Common myeloid progenitor, CD34-positive (primary cell): ENCODE measurements around the gene NDN.
A peak's percentile ranks its signal among the peaks of the same experiment; 100 is the strongest.

ENCODE experiments used
- CTCF ChIA-PET: fragments of 350-600 bp; sonication (Branson Sonifier 250); formaldehyde crosslinking; loops from one replicate; lab custom pipeline; 2021; ENCODE audit warnings: antibody characterized with exemption; lab: Charles Lee
- POLR2A ChIA-PET: fragments of 350-600 bp; sonication (Branson Sonifier 250); formaldehyde crosslinking; loops from one replicate; lab custom pipeline; 2021; ENCODE audit warnings: antibody characterized with exemption; lab: Charles Lee
- DNase-seq, 3 donors: peaks; one replicate each; pipeline versions ENCODE4 v3.0.0 to v3.0.0-alpha.2; 2013
- H3K27ac ChIP-seq, 2 experiments: 1 replicate in 1 of 2; 2 replicates in 1 of 2; pipeline ENCODE4 v1.7.0; 2013; ENCODE audit warnings: inconsistent platforms in 2 of 2, low read length in 2 of 2, mild to moderate bottlenecking in 2 of 2, low read depth in 1 of 2, moderate library complexity in 1 of 2; ENCODE audit not compliant: severe bottlenecking in 2 of 2, insufficient read depth in 1 of 2, poor library complexity in 1 of 2
- H3K27me3 ChIP-seq, 5 experiments: replicated peaks in 2 of 5; 1 replicate in 3 of 5; 2 replicates in 2 of 5; pipeline versions ENCODE4 v1.6.1 to v1.7.0; 2013; ENCODE audit warnings: low read length in 4 of 5, mild to moderate bottlenecking in 2 of 5, moderate library complexity in 2 of 5, inconsistent platforms in 1 of 5; ENCODE audit not compliant: insufficient read depth in 5 of 5, control insufficient read depth in 4 of 5
- H3K36me3 ChIP-seq, 4 experiments: 1 replicate in 2 of 4; 2 replicates in 2 of 4; pipeline versions ENCODE4 v1.6.1 to v1.7.0; 2013; ENCODE audit warnings: low read length in 3 of 4, control low read depth in 1 of 4, mild to moderate bottlenecking in 1 of 4; ENCODE audit not compliant: control insufficient read depth in 4 of 4, insufficient read depth in 4 of 4
- H3K4me1 ChIP-seq, 4 experiments: 1 replicate in 3 of 4; 2 replicates in 1 of 4; pipeline versions ENCODE4 v1.6.1 to v1.7.1; 2013; ENCODE audit warnings: low read length in 3 of 4, mild to moderate bottlenecking in 3 of 4, control low read depth in 1 of 4, inconsistent platforms in 1 of 4, moderate library complexity in 1 of 4; ENCODE audit not compliant: control insufficient read depth in 4 of 4, insufficient read depth in 4 of 4; ENCODE audit errors: control extremely low read depth in 1 of 4
- H3K4me3 ChIP-seq, 7 experiments: 1 replicate in 4 of 7; 2 replicates in 3 of 7; pipeline versions ENCODE4 v1.5.1 to v1.7.0; 2013; ENCODE audit warnings: mild to moderate bottlenecking in 7 of 7, low read length in 6 of 7, moderate library complexity in 6 of 7, inconsistent platforms in 2 of 7, low read depth in 2 of 7, control low read depth in 1 of 7; ENCODE audit not compliant: insufficient read depth in 4 of 7, control insufficient read depth in 1 of 7; ENCODE audit errors: extremely low read depth in 1 of 7
- H3K9me3 ChIP-seq, 5 experiments: 1 replicate in 4 of 5; 2 replicates in 1 of 5; pipeline versions ENCODE4 v1.6.1 to v1.7.1; 2013; ENCODE audit warnings: low read length in 4 of 5, mild to moderate bottlenecking in 2 of 5, inconsistent platforms in 1 of 5, low read depth in 1 of 5, moderate library complexity in 1 of 5; ENCODE audit not compliant: control insufficient read depth in 4 of 5, insufficient read depth in 2 of 5; ENCODE audit errors: control extremely low read depth in 1 of 5
- WGBS: methylation state at CpG from one replicate; pipeline ENCODE4 v1.1.5; 2013; ENCODE audit not compliant: insufficient coverage; 5-methylcytosine and 5-hydroxymethylcytosine counted together

The NDN gene

DNA sequence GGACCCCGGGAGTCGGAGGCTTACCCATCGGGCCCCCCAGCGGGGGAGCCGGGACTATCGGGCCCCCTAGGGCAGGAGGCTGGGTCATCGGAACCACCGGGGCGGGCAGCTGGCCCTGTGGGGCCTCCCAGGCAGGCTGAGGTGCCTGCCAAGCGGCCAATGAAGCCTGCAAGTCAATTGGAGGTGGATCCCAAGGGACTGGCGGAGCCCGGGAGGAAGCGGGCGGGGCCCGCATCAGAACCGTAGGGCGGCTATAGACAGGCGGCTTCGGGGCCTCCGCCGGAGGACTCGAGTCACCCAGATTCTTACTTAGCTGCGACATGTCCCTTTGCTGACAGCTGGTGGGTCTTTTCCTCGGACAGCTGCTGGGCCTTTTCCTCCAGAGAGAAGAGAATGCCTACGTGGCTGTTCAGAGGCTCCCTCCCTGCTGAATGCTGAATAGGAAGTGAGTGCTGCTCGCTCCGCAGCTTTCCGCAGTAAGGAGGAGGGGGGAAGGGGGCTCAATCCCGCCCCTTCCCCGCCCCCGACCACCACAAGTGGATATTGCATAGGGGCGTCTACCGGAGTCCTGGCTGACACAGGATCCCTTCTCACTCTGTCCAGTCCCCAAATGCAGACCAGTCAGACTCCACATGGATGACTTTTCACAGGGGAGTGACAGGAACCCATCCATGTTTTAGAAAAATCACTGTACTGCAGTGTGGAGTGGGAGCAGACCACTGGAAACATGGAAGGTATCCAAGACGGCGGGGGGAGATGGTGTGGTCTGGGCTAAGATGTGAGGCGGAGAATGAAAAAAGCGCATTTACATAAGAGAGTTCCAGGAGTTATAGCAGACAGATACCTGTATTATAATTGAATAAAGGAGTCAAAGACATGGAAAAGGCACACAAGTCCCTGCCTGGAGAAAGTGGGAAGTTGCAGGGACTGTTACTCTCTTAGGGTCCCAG, 39.4 kb downstream of the NDN start, which contains the start of gene MAGEL2:
MAGEL2 (minus strand) TSS at position 447 of the 950 bp plus-strand sequence; CDS start at position 322, 125 bp downstream.
- no peak within 1 kb of the TSS for H3K27ac ChIP-seq
- POLR2A ChIA-PET, result no interaction called here
- peak in 2 of 3 donors; percentile 22 to 38 for DNase-seq
- 49% methylated on average over 27 of the region's 37 CpGs for WGBS
- CTCF ChIA-PET, result no interaction called here
- peaks cover 0 to 6% (median 0%) of the 10 kb centered on the region in 4 experiments for H3K4me1 ChIP-seq
- peak within 1 kb of the TSS in 5 of 7 experiments; percentile 13 to 72 (median 57) for H3K4me3 ChIP-seq
- no peaks in the 10 kb centered on the region for H3K36me3 ChIP-seq
- peaks cover 0 to 33% (median 4%) of the 10 kb centered on the region in 5 experiments for H3K27me3 ChIP-seq
- H3K9me3 ChIP-seq, result no peaks in the 10 kb centered on the region

DNA sequence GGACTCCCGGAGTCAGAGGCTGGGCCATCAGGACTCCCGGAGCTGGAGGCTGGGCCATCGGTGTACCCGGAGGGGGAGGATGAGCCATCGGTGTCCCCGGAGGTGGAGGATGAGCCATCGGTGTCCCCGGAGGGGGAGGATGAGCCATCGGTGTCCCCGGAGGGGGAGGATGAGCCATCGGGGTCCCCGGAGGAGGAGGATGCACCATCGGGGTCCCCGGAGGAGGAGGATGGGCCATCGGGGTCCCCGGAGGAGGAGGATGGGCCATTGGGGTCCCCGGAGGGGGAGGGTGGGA, 40.2 kb downstream of the NDN start:
- Histone ChIP-seq H3K4me3 (no peak overlapping the region), H3K27ac (no peak overlapping the region), H3K4me1 (peaks cover 0 to 6% (median 0%) of the 10 kb centered on the region in 4 experiments), H3K27me3 (peaks cover 0 to 33% (median 4%) of the 10 kb centered on the region in 5 experiments), H3K36me3 (no peaks in the 10 kb centered on the region), H3K9me3 (no peaks in the 10 kb centered on the region)
- ChIA-PET POLR2A (no interaction called here), CTCF (no interaction called here)
- no peak for DNase-seq
- WGBS, result 92% methylated on average over 12 of the region's 17 CpGs

DNA sequence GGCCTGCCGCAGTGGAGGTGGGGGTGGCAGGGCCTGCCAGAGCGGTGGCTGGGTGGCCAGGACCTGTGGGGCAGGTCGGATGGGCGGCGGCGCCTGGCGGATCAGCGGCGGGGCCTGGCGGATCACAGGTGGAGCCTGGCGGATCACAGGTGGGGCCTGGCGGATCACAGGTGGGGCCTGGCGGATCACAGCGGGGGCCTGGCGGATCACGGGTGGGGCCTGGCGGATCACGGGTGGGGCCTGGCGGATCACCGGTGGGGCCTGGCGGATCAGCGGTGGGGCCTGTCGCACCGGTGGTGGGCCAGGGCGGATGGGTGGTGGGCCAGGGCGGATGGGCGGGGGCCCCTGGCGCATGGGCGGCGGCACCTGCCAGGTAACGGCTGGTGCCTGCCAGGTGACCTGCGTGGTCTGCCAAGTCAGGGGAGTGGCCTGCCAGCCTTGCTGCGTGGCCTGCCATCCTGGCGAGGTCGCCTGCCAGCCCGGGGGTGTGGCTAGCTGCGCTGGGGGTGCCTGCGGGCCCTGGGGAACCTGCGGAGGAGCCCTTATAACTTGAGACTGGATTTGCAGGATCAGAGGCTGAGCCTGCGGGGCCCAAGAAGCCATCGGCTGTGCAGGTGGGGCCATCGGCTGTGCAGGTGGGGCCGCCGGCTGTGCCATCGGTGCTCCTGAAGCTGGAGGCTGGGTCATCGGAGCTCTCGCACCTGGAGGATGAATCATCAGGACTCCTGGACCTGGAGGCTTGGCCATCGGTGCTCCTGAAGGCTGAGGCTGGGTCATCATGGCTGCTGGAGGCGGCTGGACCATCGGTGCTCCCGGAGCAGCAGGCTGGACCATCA, 40.7 kb downstream of the NDN start:
- Histone ChIP-seq H3K9me3 (no peaks in the 10 kb centered on the region), H3K27me3 (peaks cover 0 to 30% (median 4%) of the 10 kb centered on the region in 5 experiments), H3K27ac (no peak overlapping the region), H3K36me3 (no peaks in the 10 kb centered on the region), H3K4me1 (peaks cover 0 to 6% (median 0%) of the 10 kb centered on the region in 4 experiments), H3K4me3 (no peak overlapping the region)
- ChIA-PET POLR2A (no interaction called here), CTCF (no interaction called here)
- 97% methylated on average over 49 of the region's 51 CpGs for WGBS
- DNase-seq, result no peak

DNA sequence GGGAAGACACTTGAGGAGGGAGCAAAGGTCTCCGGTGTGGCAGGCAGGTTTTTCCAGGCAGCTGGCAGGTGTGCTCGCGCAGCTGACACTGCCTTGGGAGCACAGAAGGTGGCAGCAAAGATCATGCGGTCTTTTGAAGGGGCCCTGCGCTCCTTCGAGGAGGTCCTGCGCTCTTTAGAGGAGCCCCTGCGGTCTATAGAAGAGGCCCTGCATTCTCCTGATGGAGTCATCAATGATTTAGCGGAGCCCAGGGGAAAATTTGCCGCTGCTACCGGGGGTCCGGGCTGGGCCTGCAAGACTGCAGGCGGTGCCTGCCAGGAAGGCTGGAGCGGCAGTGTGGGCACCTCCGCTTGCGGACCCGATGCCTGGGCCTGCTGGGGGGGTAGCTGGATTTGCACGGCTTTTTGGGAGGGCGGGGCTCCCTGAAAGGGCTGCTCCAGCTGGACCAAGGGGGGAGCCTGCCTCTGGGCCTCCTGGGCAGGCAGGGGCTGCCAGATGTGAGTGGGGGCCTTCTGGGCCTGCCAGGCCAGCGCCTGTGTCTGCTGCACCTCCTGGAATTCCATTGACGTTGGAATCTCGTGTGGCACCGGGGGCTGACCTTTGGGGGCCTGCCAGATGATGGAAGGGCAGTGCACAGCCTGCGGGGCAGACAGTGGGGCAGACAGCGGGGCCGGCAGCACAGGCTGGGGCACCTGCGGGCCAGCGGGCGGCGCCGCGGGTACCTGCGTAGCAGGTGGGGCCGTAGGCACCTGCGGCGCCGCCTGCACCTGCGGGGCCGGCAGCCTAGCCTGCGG, 41.5 kb downstream of the NDN start:
- Histone ChIP-seq H3K27me3 (peaks cover 0 to 25% (median 4%) of the 10 kb centered on the region in 5 experiments), H3K4me1 (peaks cover 0 to 6% (median 0%) of the 10 kb centered on the region in 4 experiments), H3K4me3 (no peak overlapping the region), H3K9me3 (no peaks in the 10 kb centered on the region), H3K27ac (no peak overlapping the region), H3K36me3 (no peaks in the 10 kb centered on the region)
- DNase-seq, result no peak
- ChIA-PET CTCF (no interaction called here), POLR2A (no interaction called here)
- WGBS, result 96% methylated on average over 32 of the region's 40 CpGs

DNA sequence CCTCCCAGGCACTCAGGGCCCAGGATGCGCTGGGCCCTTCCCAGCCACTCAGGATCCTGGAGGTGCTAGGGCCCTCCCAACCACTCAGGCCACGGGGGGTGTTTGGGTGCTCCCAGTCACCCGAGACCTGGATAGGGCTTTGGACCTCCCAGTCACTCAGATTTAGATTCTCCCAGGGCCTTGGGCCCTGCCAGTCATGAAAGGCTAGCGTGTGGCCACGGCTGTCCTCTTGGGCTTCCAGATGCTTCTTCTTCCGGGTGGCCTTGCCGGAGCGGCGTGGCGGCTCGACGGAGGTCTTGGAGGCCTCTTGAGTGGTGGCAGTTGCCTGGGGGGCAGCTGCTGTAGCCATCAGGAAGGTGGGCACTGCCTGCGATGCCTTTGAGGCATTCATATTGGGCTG, 42.3 kb downstream of the NDN start:
- Histone ChIP-seq H3K9me3 (no peaks in the 10 kb centered on the region), H3K27ac (no peak overlapping the region), H3K4me3 (no peak overlapping the region), H3K36me3 (no peaks in the 10 kb centered on the region), H3K4me1 (peaks cover 0 to 6% (median 0%) of the 10 kb centered on the region in 4 experiments), H3K27me3 (peaks cover 0 to 21% (median 4%) of the 10 kb centered on the region in 5 experiments)
- DNase-seq, result no peak
- ChIA-PET POLR2A (no interaction called here), CTCF (interaction anchor here (1.1 kb wide), 1 partner anchor 23 kb away, joined by 3 read pairs; no protein-coding TSS in a partner anchor)
- 94% methylated on average over 12 of the region's 13 CpGs for WGBS

DNA sequence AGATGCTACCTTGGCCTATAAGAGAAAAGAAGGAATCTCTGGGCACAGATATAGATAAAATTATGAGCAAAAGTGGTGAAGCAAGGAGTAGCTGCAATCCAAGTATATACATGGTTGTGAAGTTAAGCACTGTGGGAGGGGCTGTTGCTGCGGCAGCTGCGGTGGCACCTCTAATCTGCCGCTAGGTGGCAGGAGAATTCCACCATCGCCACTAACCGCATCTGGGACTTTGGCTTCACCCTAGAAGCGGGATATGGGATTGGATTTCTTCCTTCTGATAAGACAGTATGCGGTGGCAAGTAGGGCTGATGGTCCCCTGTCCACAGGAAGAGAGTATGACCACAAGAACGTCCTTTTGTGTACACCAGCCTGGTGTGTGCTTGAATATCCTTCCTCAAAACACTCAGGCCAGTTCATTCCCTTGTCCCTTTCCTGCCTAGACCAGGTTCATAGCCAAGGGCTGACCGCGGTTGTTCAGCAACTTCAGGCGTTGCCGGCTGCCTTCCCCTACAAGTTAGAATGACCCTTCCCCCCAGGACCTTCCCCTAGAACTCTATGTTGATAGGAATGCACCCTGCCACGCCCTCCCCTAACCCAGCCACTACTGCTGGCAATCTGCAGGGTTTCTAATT, 44.6 kb downstream of the NDN start:
- H3K9me3 ChIP-seq, result no peaks in the 10 kb centered on the region
- peaks cover 0 to 2% (median 0%) of the 10 kb centered on the region in 4 experiments for H3K4me1 ChIP-seq
- CTCF ChIA-PET, result interaction anchor here (1.0 to 1.7 kb wide), 7 partner anchors 10 to 1861 kb away, joined by 3 to 7 read pairs (median 4); no protein-coding TSS in a partner anchor

More for the DNA sequence above, 44.6 kb downstream of the NDN start:
- Histone ChIP-seq H3K27ac (no peak overlapping the region), H3K4me3 (no peak overlapping the region), H3K36me3 (no peaks in the 10 kb centered on the region), H3K27me3 (peaks cover 0 to 4% (median 0%) of the 10 kb centered on the region in 5 experiments)
- DNase-seq, result peak; percentile 39 to 58 (median 50)
- POLR2A ChIA-PET, result no interaction called here
- 13% methylated on average over 12 of the region's 13 CpGs for WGBS
